Skin epidermis (tissue), 12 donors: Measurements from ENCODE around the gene SERINC5.
A peak's percentile ranks its signal among the peaks of the same experiment; 100 is the strongest.

ENCODE experiments used
- H3K27ac ChIP-seq, 21 experiments: fragments of 200-600 bp; sonication (generic) in 11 of 21; one replicate each; pipeline ENCODE4 v1.5.0; 2020; ENCODE audit warnings: mild to moderate bottlenecking in 3 of 21, inconsistent platforms in 2 of 21, moderate library complexity in 2 of 21
- H3K4me3 ChIP-seq, 7 experiments: fragments of 200-600 bp; sonication (generic) in 2 of 7; one replicate each; pipeline ENCODE4 v1.5.0; 2020; ENCODE audit warnings: inconsistent platforms in 2 of 7, mild to moderate bottlenecking in 2 of 7, moderate library complexity in 1 of 7

The SERINC5 gene

GRCh38 chr5:80231693-80232092 lies 24.2 kb downstream of the SERINC5 start:
- no peak overlapping the region for H3K27ac ChIP-seq

DNA sequence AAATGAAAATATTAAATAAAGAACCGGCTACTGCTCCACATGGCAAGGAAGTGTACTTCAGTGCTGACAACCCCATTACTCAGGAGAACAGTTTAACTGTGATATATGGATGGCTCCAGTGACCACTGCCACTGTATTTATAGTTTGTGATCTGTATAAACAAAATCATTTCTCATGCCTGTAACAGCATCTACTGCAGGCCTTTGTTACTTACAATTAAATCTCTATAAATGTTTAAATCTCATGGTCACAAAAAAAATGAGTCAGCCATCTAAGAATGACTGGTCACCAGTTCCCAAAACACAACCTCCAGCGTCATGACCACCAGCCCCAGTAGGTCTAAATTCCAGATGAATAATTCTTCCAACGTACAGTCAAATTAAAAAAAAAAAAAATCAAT lies 24.6 kb downstream of the SERINC5 start:
- Histone ChIP-seq H3K27ac (no peak overlapping the region), H3K4me3 (no peak overlapping the region)

More at GRCh38 chr5:80231693-80232092, 24.2 kb downstream of the SERINC5 start:
- no peak overlapping the region for H3K4me3 ChIP-seq

GRCh38 chr5:80230269-80230992 lies 25.4 kb downstream of the SERINC5 start:
- Histone ChIP-seq H3K27ac (peak overlapping the region in 1 of 21 experiments; percentile 37), H3K4me3 (no peak overlapping the region)

DNA sequence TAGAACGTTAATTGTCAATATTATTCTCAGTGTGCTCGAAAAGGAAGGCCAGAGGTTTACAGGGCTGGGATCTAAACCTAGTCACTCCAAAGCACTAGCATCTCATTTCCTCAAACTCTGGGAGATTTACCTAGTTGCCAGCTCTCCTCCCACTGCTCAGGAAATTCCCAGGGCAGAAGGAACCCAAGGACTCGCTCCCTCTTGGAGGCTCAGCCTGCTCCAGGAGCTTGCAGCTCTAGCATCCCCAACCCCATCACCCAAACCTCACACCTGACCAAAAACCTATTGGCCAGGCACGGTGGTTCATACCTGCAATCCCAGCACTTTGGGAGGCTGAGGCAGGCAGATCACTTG lies 26.0 kb downstream of the SERINC5 start:
- peak overlapping the region in 1 of 21 experiments; percentile 37 for H3K27ac ChIP-seq
- H3K4me3 ChIP-seq = no peak overlapping the region

- no peak overlapping the region for H3K4me3 ChIP-seq
- H3K27ac ChIP-seq = no peak overlapping the region
These were observed 27.8 kb downstream of the SERINC5 start for GRCh38 chr5:80227979-80228596.

GRCh38 chr5:80225934-80226326 lies 29.9 kb downstream of the SERINC5 start:
- Histone ChIP-seq H3K4me3 (no peak overlapping the region), H3K27ac (no peak overlapping the region)

DNA sequence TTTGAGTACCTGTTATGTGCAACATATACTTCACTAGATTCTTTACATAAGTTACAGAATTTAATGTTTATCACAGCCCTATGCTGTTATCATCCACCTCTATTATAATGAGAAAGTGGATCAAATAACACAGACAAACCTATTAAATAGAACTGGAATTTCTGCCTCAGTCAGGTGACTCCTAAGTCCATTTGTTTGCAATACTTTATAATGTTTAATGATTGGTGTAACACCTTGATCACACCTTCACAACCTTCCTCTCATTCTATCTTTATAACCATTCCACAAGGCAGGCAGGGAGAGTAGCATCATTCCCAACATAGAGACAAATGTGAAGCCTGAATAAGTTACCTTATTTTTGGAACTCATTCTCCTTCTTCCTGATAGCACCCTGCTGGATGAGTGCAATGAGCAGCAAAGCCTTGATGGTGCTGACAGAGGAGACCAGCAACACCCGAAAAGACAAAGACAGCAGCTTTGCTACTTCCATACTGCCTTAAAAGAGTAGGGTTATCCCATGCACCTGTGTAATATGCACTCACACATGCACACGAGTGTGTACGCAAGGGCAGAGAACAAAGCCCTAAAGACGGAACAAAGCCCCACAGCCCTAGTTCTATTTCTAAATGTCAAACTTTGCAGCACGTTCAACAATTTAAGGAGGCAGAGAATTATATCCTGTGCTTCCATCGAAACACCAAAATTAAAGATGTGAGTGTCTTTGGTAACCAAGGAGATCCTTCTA lies 30.5 kb downstream of the SERINC5 start:
- no peak overlapping the region for H3K27ac ChIP-seq

GRCh38 chr5:80223561-80223960 lies 32.3 kb downstream of the SERINC5 start:
- Histone ChIP-seq H3K4me3 (no peak overlapping the region), H3K27ac (no peak overlapping the region)

More for the DNA sequence above, 30.5 kb downstream of the SERINC5 start:
- H3K4me3 ChIP-seq = no peak overlapping the region

DNA sequence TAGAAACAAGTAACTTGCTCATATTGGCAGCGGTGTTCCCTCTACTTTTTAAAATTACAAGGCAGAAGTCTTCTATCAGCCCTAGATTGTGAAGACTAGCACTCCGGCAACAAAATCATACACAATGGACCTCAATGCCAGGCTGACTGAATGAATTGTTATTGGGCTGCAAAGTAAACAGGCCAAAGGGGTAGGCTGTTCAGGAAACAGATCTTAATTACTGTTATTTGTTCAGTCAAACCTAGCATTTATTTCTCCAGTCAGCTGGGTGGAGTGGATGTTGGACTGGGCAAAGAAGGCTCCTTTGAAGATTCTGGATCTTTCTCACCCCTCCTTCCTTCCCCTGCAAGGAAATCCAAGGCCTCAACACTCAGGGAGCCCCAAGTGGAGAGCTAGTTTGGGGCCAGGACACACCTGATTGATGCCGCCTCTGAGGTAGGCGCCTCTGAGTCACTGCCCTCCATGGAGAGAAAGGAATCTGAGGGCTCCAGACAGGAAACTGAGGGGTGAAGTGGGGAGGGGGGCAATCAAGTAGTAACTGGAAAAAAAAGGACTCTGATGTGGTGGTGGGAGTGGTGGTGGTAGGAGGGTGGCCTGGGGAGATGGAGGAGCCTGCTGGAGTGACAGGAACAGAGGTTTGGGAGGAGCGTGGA lies 35.5 kb downstream of the SERINC5 start:
- no peak overlapping the region for H3K4me3 ChIP-seq
- H3K27ac ChIP-seq = no peak overlapping the region

DNA sequence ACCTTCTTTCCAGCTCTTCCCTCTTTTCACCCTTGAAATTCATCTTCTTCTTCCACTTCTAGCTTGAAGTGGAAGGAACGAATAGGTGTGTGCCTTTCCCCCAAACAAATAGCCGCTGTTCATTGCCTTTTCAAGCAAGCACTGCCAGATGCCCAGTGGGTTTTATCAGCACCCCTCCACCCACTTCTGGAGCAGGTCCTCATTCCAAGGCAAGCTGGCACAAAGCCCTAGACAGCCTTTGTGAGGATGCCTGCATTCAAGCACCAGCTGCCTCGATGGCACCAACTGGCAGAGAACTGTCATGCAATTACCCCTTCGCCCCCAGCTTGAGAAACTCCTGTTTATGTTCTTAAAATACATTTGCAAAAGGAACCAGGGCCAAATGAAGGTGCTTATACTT lies 36.5 kb downstream of the SERINC5 start:
- Histone ChIP-seq H3K4me3 (no peak overlapping the region), H3K27ac (peak overlapping the region in 1 of 21 experiments; percentile 24)

GRCh38 chr5:80217667-80218066 lies 38.2 kb downstream of the SERINC5 start:
- Histone ChIP-seq H3K27ac (peak overlapping the region in 2 of 21 experiments; percentile 13 to 26), H3K4me3 (no peak overlapping the region)

- peak overlapping the region in 2 of 21 experiments; percentile 26 to 54 for H3K27ac ChIP-seq
- H3K4me3 ChIP-seq = no peak overlapping the region
These were observed 38.9 kb downstream of the SERINC5 start for GRCh38 chr5:80216753-80217596.

GRCh38 chr5:80216096-80216495 lies 39.8 kb downstream of the SERINC5 start:
- peak overlapping the region in 1 of 21 experiments; percentile 54 for H3K27ac ChIP-seq
- H3K4me3 ChIP-seq = no peak overlapping the region

- H3K27ac ChIP-seq = peak overlapping the region in 1 of 21 experiments; percentile 54
- no peak overlapping the region for H3K4me3 ChIP-seq
These were observed 40.3 kb downstream of the SERINC5 start for GRCh38 chr5:80215523-80215922.

GRCh38 chr5:80213466-80213865 lies 42.4 kb downstream of the SERINC5 start:
- Histone ChIP-seq H3K27ac (no peak overlapping the region), H3K4me3 (no peak overlapping the region)

- Histone ChIP-seq H3K27ac (no peak overlapping the region), H3K4me3 (no peak overlapping the region)
These were observed 43.6 kb downstream of the SERINC5 start for GRCh38 chr5:80212171-80212667.

GRCh38 chr5:80211327-80211726 lies 44.5 kb downstream of the SERINC5 start:
- no peak overlapping the region for H3K4me3 ChIP-seq

GRCh38 chr5:80210014-80210413 lies 45.8 kb downstream of the SERINC5 start:
- H3K27ac ChIP-seq = peak overlapping the region in 1 of 21 experiments; percentile 23
- H3K4me3 ChIP-seq = no peak overlapping the region

More at GRCh38 chr5:80211327-80211726, 44.5 kb downstream of the SERINC5 start:
- H3K27ac ChIP-seq = no peak overlapping the region

DNA sequence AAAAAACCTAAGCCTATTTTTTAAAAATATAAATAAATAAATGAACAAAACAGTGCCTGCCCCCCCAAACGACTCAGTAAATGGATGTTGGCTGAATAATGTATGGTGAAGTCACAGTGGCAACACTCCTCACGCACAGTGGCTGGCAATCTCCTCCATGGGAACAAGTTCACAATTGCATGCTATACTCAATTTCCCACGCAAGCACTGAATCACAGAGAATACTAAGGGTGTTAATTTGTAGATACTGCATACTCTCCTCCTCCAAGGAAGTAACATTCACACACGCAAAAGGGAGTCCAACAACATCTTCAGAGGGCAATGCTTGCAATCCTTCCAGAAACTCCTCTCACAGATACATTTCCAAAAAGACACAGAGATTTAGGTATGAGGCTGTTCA lies 47.5 kb downstream of the SERINC5 start:
- no peak overlapping the region for H3K27ac ChIP-seq
- no peak overlapping the region for H3K4me3 ChIP-seq
